Measurements from ENCODE around the gene NEK8. TPM values are rescaled to one million over a fixed set of nuclear protein-coding genes. Genes with fewer than 3 reads are reported as not detected.

NEK8 gene
- total and polyA plus RNA-seq, 10 donors, result 7.3 to 17.6 (median 12.1) TPM

DNA sequence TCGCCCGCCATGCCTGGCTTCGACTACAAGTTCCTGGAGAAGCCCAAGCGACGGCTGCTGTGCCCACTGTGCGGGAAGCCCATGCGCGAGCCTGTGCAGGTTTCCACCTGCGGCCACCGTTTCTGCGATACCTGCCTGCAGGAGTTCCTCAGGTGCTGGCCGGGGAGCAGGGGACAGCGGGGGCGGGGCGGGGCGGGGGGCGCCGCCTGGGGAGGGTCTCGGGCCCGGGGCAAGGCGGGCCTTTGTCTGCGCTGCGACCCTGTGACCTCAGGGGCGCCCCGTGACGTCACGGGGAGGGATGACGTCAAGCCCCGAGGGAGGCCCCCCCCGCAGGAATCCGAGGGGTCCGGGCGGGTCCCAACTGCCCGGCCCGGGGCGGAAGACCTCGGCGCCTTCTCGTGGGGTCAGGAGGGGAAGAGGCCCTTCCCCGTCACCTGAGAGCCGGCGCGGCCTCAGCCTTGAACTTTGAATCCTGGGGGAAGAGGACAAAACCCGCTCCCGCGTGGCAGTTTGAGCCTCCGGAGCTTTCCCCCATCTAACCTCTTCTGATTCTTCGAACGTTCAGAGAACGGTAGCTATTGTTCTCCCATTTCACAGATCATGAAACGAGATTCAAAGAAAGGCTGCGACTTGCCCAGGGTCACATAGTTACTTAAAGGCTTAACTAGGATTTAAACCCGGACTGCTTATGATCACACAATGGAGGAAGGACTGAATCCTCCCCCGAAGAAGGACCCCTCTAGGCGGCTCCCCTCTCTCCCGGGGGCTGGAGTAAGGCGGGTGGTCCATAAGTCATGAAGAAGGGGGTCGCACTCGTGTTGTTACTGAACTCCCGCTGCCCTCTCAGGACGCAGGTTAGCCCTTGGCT is 15.8 kb downstream of the NEK8 start:
- peaks cover 0 to 14% (median 0%) of the 10 kb centered on the region in 7 donors for H3K27me3 ChIP-seq (replicated peaks in 1 of 7)
- H3K9me3 ChIP-seq, result no peaks in the 10 kb centered on the region
- H3K4me1 ChIP-seq, result peaks cover 25 to 98% (median 82%) of the 10 kb centered on the region in 6 donors
- peaks cover 0 to 27% (median 23%) of the 10 kb centered on the region in 6 donors for H3K36me3 ChIP-seq
- peak overlapping the region; percentile 60 to 91 (median 70) for H3K4me3 ChIP-seq
- peak; percentile 89 for DNase-seq
- intact Hi-C loops (cut with DNase I; ENCODE audit: low total_unique reads), result no loop called here
- TF ChIP-seq, protein P1, sequence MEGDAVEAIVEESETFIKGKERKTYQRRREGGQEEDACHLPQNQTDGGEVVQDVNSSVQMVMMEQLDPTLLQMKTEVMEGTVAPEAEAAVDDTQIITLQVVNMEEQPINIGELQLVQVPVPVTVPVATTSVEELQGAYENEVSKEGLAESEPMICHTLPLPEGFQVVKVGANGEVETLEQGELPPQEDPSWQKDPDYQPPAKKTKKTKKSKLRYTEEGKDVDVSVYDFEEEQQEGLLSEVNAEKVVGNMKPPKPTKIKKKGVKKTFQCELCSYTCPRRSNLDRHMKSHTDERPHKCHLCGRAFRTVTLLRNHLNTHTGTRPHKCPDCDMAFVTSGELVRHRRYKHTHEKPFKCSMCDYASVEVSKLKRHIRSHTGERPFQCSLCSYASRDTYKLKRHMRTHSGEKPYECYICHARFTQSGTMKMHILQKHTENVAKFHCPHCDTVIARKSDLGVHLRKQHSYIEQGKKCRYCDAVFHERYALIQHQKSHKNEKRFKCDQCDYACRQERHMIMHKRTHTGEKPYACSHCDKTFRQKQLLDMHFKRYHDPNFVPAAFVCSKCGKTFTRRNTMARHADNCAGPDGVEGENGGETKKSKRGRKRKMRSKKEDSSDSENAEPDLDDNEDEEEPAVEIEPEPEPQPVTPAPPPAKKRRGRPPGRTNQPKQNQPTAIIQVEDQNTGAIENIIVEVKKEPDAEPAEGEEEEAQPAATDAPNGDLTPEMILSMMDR (IDR thresholded peaks at IDR 0.05 in 8 of 11, conservative IDR thresholded peaks at IDR 0.05 in 3 of 11), result no peak
- no peak for TF ChIP-seq POLR2A (IDR thresholded peaks at IDR 0.05)
- no peak for TF ChIP-seq POLR2AphosphoS5 (IDR thresholded peaks at IDR 0.05)
- H3K27ac ChIP-seq, result peak overlapping the region; percentile 81 to 96 (median 93)
- WGBS, 5 donors, result 1 to 3% (median 1%) methylated on average over 21 to 61 of the region's 61 CpGs

- peak; percentile 85 for DNase-seq
- H3K36me3 ChIP-seq, result peaks cover 0 to 32% (median 25%) of the 10 kb centered on the region in 6 donors
- H3K27ac ChIP-seq, result peak overlapping the region; percentile 81 to 96 (median 93)
- TF ChIP-seq POLR2AphosphoS5 (IDR thresholded peaks at IDR 0.05), result peak in 2 of 3 donors; percentile 50 to 67
- TF ChIP-seq, protein P1 (IDR thresholded peaks at IDR 0.05 in 8 of 11, conservative IDR thresholded peaks at IDR 0.05 in 3 of 11), result no peak
- WGBS, 5 donors, result 2 to 5% (median 4%) methylated on average over 28 to 31 of the region's 31 CpGs
- H3K4me1 ChIP-seq, result peaks cover 34 to 98% (median 88%) of the 10 kb centered on the region in 6 donors
- peak overlapping the region; percentile 60 to 91 (median 70) for H3K4me3 ChIP-seq
- no peaks in the 10 kb centered on the region for H3K9me3 ChIP-seq
- intact Hi-C loops (cut with DNase I; ENCODE audit: low total_unique reads), result no loop called here
- H3K27me3 ChIP-seq (replicated peaks in 1 of 7), result peaks cover 0 to 14% (median 0%) of the 10 kb centered on the region in 7 donors
Measured at GRCh38 chr17:28744972-28745785, 16.6 kb downstream of the NEK8 start.

DNA sequence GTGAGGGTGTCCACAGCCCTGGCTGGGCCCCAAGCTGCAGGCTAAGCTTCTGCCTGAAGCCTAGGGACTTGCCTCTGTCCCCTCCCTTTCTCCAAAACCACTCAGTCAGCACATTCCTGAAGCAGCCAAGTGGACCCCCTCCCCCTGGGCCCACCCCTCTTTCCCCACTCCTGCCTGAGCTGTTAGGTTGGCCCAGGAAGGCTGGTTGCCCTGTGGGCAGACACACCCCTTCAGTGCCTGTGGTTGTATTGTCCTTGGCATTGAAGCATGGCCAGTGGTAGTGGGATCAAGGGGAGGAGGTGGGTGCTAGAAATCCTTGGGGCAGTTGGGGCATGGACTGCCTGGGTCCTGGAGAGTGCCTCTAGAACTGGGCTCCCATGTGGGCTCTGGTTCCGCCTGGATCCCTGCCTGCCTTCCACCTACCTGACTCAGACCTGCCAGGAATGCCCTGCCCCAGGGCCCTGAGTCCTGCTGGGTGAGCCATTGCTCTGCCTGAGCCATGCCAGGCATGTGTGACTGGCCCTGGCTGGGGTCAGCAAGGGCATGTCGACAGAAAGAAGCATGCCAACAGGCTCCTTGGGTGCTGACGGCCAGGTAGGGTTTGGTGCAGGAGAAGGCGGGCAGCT is 17.3 kb downstream of the NEK8 start:
- H3K4me3 ChIP-seq, result peak overlapping the region; percentile 0 to 91 (median 69)
- H3K27ac ChIP-seq, result peak overlapping the region in 7 of 8 donors; percentile 47 to 96 (median 94)
- WGBS, 5 donors, result 73 to 90% (median 82%) methylated on average over 2 to 4 of the region's 4 CpGs
- H3K27me3 ChIP-seq (replicated peaks in 1 of 7), result peaks cover 0 to 14% (median 0%) of the 10 kb centered on the region in 7 donors
- TF ChIP-seq, protein P1 (IDR thresholded peaks at IDR 0.05 in 8 of 11, conservative IDR thresholded peaks at IDR 0.05 in 3 of 11), result no peak
- TF ChIP-seq POLR2A (IDR thresholded peaks at IDR 0.05), result no peak
- no peak for TF ChIP-seq POLR2AphosphoS5 (IDR thresholded peaks at IDR 0.05)
- intact Hi-C loops (cut with DNase I; ENCODE audit: low total_unique reads), result no loop called here
- no peaks in the 10 kb centered on the region for H3K9me3 ChIP-seq
- peaks cover 34 to 98% (median 85%) of the 10 kb centered on the region in 6 donors for H3K4me1 ChIP-seq
- peak; percentile 72 for DNase-seq
- H3K36me3 ChIP-seq, result peaks cover 0 to 36% (median 25%) of the 10 kb centered on the region in 6 donors
